Gastroesophageal sphincter (tissue), 3 donors: ENCODE measurements around the gene THRA.
A peak's percentile ranks its signal among the peaks of the same experiment; 100 is the strongest.

ENCODE experiments used
- EP300 ChIP-seq: sonication (generic); formaldehyde crosslinking; IDR thresholded peaks from one replicate; pipeline ENCODE4 v1.6.1; 2017; ENCODE audit warnings: antibody characterized with exemption, mild to moderate bottlenecking
- POLR2A ChIP-seq, 2 donors: fragments of 450-650 bp; IDR thresholded peaks; one replicate each; pipeline ENCODE4 v1.6.1; 2017; ENCODE audit warnings: antibody characterized with exemption in 2 of 2, mild to moderate bottlenecking in 2 of 2, moderate library complexity in 1 of 2
- POLR2AphosphoS5 ChIP-seq: sonication (generic); formaldehyde crosslinking; IDR thresholded peaks from one replicate; pipeline ENCODE4 v1.6.1; 2017; ENCODE audit warnings: antibody characterized with exemption
- TF ChIP-seq, protein P1 (sequence below), 4 experiments: fragments of 200-600 bp in 2 of 4; fragments of 450-650 bp in 2 of 4; sonication (generic) in 1 of 4; IDR thresholded peaks; one replicate each; pipeline ENCODE4 v1.5.1; 2017 to 2019; ENCODE audit warnings: antibody characterized with exemption in 4 of 4, mild to moderate bottlenecking in 2 of 4, moderate library complexity in 2 of 4

DNA sequence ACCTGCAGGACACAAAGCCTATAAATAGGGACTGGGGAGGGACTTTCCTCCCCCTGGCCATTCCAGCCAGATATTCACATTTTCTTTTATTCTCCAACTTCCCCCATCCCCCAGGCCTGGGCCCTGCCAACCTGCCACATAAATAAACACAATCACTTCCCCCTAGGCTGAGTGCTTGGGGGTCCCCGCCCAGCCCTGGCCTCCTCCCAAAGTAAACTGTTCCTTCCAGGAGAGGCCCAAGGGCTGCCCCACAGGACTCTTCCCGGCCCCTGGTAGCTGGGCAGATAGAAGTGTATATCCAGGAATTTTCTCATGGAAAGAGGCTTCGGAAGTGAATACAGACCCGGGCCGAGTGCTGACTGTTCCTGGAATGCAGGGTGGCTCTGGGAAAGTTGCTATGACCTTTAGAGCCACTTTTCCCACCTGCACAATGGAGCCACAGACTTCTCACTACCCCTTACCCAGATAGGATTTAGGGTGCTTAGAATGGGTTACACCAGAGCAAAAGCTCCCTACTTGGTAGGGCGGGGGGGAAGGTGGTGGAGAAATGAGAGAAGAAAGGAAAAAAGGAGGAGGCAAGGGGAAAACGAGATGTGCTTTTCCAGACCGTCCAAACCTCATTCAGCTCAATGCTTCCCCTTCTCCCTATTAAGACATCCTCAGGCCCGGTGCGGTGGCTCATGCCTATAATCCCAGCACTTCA, 39.0 kb upstream of the THRA start:
- TF ChIP-seq, protein P1, sequence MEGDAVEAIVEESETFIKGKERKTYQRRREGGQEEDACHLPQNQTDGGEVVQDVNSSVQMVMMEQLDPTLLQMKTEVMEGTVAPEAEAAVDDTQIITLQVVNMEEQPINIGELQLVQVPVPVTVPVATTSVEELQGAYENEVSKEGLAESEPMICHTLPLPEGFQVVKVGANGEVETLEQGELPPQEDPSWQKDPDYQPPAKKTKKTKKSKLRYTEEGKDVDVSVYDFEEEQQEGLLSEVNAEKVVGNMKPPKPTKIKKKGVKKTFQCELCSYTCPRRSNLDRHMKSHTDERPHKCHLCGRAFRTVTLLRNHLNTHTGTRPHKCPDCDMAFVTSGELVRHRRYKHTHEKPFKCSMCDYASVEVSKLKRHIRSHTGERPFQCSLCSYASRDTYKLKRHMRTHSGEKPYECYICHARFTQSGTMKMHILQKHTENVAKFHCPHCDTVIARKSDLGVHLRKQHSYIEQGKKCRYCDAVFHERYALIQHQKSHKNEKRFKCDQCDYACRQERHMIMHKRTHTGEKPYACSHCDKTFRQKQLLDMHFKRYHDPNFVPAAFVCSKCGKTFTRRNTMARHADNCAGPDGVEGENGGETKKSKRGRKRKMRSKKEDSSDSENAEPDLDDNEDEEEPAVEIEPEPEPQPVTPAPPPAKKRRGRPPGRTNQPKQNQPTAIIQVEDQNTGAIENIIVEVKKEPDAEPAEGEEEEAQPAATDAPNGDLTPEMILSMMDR (IDR thresholded peaks at IDR 0.05) = no peak
- TF ChIP-seq EP300 = no peak
- TF ChIP-seq POLR2A (IDR thresholded peaks at IDR 0.05) = no peak
- peak; percentile 36 for TF ChIP-seq POLR2AphosphoS5
